HepG2 (cell line): ENCODE results near the gene FKBP8. TPM values are rescaled to one million over a fixed set of nuclear protein-coding genes. Genes with fewer than 3 reads are reported as not detected.

Experiments
- ATAC-seq: fragments of 200-7000 bp; cut with Tn5 transposase; 3 replicates; pipeline ENCODE4 v1.9.1; 2020; ENCODE audit warnings: mild to moderate bottlenecking, moderate library complexity
- Bru-seq: library from RNA; stranded (reverse); fragments of 400-500 nt; gene quantifications from one replicate; lab custom pipeline; 2021; lab: Mats Ljungman, UMichigan
- BruChase-seq, 2 experiments: library from RNA; stranded (reverse); fragments of 400-500 nt; gene quantifications; one replicate each; lab custom pipeline; 2021; lab: Mats Ljungman, UMichigan
- BruUV-seq: library from RNA; stranded (reverse); fragments of 400-500 nt; replicated peaks from 2 replicates; lab custom pipeline; 2021; lab: Mats Ljungman, UMichigan
- CTCF ChIA-PET: fragments of 300-600 bp; formaldehyde crosslinking; extraction: SDS; loops from one replicate; lab custom pipeline; 2021; ENCODE audit warnings: low total read pairs, inconsistent platforms, low intra/inter-chr PET ratio; lab: Yijun Ruan, JAX
- POLR2A ChIA-PET: fragments of 350-600 bp; sonication (Branson Sonifier 250); formaldehyde crosslinking; loops from one replicate; lab custom pipeline; 2020; ENCODE audit warnings: antibody characterized with exemption, inconsistent platforms; lab: Yijun Ruan, JAX
- DNase-seq: peaks from one replicate; pipeline ENCODE4 v3.0.0-alpha.2; 2015; ENCODE audit warnings: low spot score
- FAIRE-seq: peaks from 3 replicates; lab custom pipeline; 2011; peaks lifted over from hg19 to GRCh38; lab: Jason Lieb, UNC
- H2AFZ ChIP-seq: one replicate; pipeline ENCODE4 v1.6.1; 2011; ENCODE audit warnings: low read length, inconsistent platforms
- H3K27ac ChIP-seq: fragments of 300-600 bp; 3 replicates; pipeline ENCODE4 v1.8.0; 2011; ENCODE audit warnings: mixed run types, mild to moderate bottlenecking, mixed read lengths, low read length, inconsistent platforms; ENCODE audit not compliant: insufficient read depth; ENCODE audit errors: extremely low read length
- H3K27me3 ChIP-seq, 2 experiments: fragments of 200-600 bp in 1 of 2; 2 replicates in 1 of 2; 3 replicates in 1 of 2; pipeline versions ENCODE4 v1.6.0 to v1.8.0; 2011; ENCODE audit warnings: low read length in 2 of 2, mild to moderate bottlenecking in 2 of 2, moderate library complexity in 2 of 2, inconsistent platforms in 1 of 2; ENCODE audit not compliant: insufficient read depth in 2 of 2, control insufficient read depth in 1 of 2
- H3K36me3 ChIP-seq, 2 experiments: fragments of 200-600 bp in 1 of 2; replicated peaks in 1 of 2; 2 replicates in 1 of 2; 3 replicates in 1 of 2; pipeline versions ENCODE4 v1.5.1 to v1.8.0; 2011; ENCODE audit warnings: low read length in 2 of 2, inconsistent platforms in 1 of 2; ENCODE audit not compliant: insufficient read depth in 2 of 2, control insufficient read depth in 1 of 2
- H3K4me1 ChIP-seq: 2 replicates; pipeline ENCODE4 v1.5.1; 2012; ENCODE audit warnings: low read length, inconsistent platforms; ENCODE audit not compliant: insufficient read depth
- H3K4me2 ChIP-seq: 2 replicates; pipeline ENCODE4 v1.6.0; 2011; ENCODE audit warnings: low read depth, low read length, inconsistent platforms
- H3K4me3 ChIP-seq, 3 experiments: fragments of 200-600 bp in 1 of 3; sonication (generic), shearing (Covaris generic) in 1 of 3; replicated peaks in 1 of 3; 2 replicates each; pipeline ENCODE4 v1.5.1; 2011 to 2016; ENCODE audit warnings: low read length in 3 of 3, inconsistent platforms in 2 of 3, low read depth in 2 of 3, mild to moderate bottlenecking in 2 of 3, control low read depth in 1 of 3, mixed read lengths in 1 of 3; ENCODE audit not compliant: insufficient read depth in 1 of 3
- H3K79me2 ChIP-seq: one replicate; pipeline ENCODE4 v1.6.1; 2011; ENCODE audit warnings: low read length, inconsistent platforms; ENCODE audit not compliant: insufficient read depth
- H3K9ac ChIP-seq: 2 replicates; pipeline ENCODE4 v1.6.0; 2011; ENCODE audit warnings: mild to moderate bottlenecking, low read depth, low read length, inconsistent platforms; ENCODE audit not compliant: insufficient read depth
- H3K9me3 ChIP-seq: 2 replicates; pipeline ENCODE4 v1.5.1; 2012; ENCODE audit warnings: mild to moderate bottlenecking, low read length
- H4K20me1 ChIP-seq: 2 replicates; pipeline ENCODE4 v1.6.0; 2011; ENCODE audit warnings: inconsistent platforms, mild to moderate bottlenecking, low read length, moderate library complexity; ENCODE audit not compliant: insufficient read depth
- GPN1 ChIP-seq: sonication (generic); formaldehyde crosslinking; IDR thresholded peaks from 2 replicates; pipeline ENCODE4 v1.5.1; 2020; ENCODE audit warnings: missing genetic modification reagents, borderline replicate concordance
- PCBP2 ChIP-seq: fragments of 200-400 bp; formaldehyde crosslinking; optimal IDR thresholded peaks from 2 replicates; pipeline ENCODE3; 2018; ENCODE audit warnings: low read length, low read depth; ENCODE audit not compliant: poor library complexity, severe bottlenecking
- RBFOX2 ChIP-seq: fragments of 200-400 bp; formaldehyde crosslinking; IDR thresholded peaks from 2 replicates; pipeline ENCODE4 v1.6.1; 2017; ENCODE audit warnings: low read depth, mild to moderate bottlenecking, low read length
- SP4 ChIP-seq: sonication (generic); formaldehyde crosslinking; IDR thresholded peaks from 2 replicates; pipeline ENCODE4 v1.8.1; 2023; ENCODE audit warnings: mild to moderate bottlenecking, missing genetic modification reagents
- SPEN ChIP-seq: sonication (generic); formaldehyde crosslinking; IDR thresholded peaks from 2 replicates; pipeline ENCODE4 v1.5.1; 2020; ENCODE audit warnings: low read depth, mild to moderate bottlenecking, missing genetic modification reagents
- WGBS: methylation state at CpG from one replicate; pipeline ENCODE4 v1.1.6; 2017; ENCODE audit warnings: low lambda C conversion rate; 5-methylcytosine and 5-hydroxymethylcytosine counted together
- in situ Hi-C: cut with HindIII; loops from 2 replicates; pipeline ENCODE4 v1.10.0; 2017; ENCODE audit warnings: low pct_unique_long_range_greater_than_20kb; ENCODE audit not compliant: extremely low pct_ligation_motif_present
- intact Hi-C: fragments of 100-400 bp; cut with micrococcal nuclease; formaldehyde crosslinking; loops from one replicate; pipeline ENCODE4 v1.10.0; 2022; ENCODE audit not compliant: unreplicated experiment
- long read RNA-seq, 2 experiments: library from RNA in 1 of 2; library from polyadenylated mRNA in 1 of 2; stranded (forward) in 1 of 2; unstranded in 1 of 2; transcript quantifications; one replicate each; pipeline ENCODE4 v2.0.0, GENCODE V29; 2019 to 2022
- polyA minus RNA-seq, 3 experiments: library from RNA; depleted of rRNA, polyadenylated mRNA; stranded (reverse); fragments of >200 nt; gene quantifications; 2 replicates each; pipeline ENCODE4 v1.2.3, GENCODE V29; 2011; ENCODE audit warnings: low replicate concordance in 1 of 3
- polyA plus RNA-seq, 8 experiments: library from polyadenylated mRNA; depleted of rRNA in 3 of 8; stranded (reverse) in 7 of 8; unstranded in 1 of 8; fragments of >200 nt; fragmentation: Illumina TruSeq in 4 of 8; extraction: Trizol in 4 of 8; gene quantifications; 2 replicates each; pipeline versions ENCODE4 v1.2.1 to v1.2.3, GENCODE V29; 2011 to 2016; ENCODE audit warnings: low read depth in 4 of 8, missing spikeins in 1 of 8, mixed read lengths in 1 of 8; ENCODE audit not compliant: insufficient read depth in 1 of 8
- total RNA-seq, 5 experiments: library from RNA; depleted of rRNA; stranded (reverse); fragments of >200 nt; fragmentation: Illumina TruSeq; extraction: Trizol; gene quantifications; 2 replicates each; pipeline ENCODE4 v1.2.3, GENCODE V29; 2016; ENCODE audit warnings: low read depth in 1 of 5
- TF ChIP-seq, protein P1 (sequence below): IDR thresholded peaks from 2 replicates; pipeline ENCODE4 v1.6.1; 2016; ENCODE audit warnings: low read depth, borderline replicate concordance
- TF ChIP-seq, protein P2 (sequence below): IDR thresholded peaks from 2 replicates; pipeline ENCODE4 v1.6.1; 2012; ENCODE audit warnings: low read length, improper control_type of control experiment
- TF ChIP-seq, protein P3 (sequence below): IDR thresholded peaks from 2 replicates; pipeline ENCODE4 v1.6.1; 2012; ENCODE audit warnings: inconsistent platforms
- TF ChIP-seq, protein P4 (sequence below): sonication (generic); formaldehyde crosslinking; IDR thresholded peaks from 2 replicates; pipeline ENCODE4 v1.4.0; 2020; ENCODE audit warnings: mild to moderate bottlenecking, missing genetic modification reagents
- TF ChIP-seq, protein P5 (sequence below): sonication (generic); formaldehyde crosslinking; conservative IDR thresholded peaks from 2 replicates; pipeline ENCODE4 v1.8.1; 2023; ENCODE audit warnings: missing genetic modification reagents

The FKBP8 gene
- total RNA-seq (2016; rRNA removed; fragmentation: Illumina TruSeq; extraction: Trizol) = 75.1 and 81.7 TPM in 2 replicates
- 75.9 and 83.0 TPM in 2 replicates for total RNA-seq (2016; cell fraction: cytosol; rRNA removed; fragmentation: Illumina TruSeq; extraction: Trizol; ENCODE audit: low read depth)
- total RNA-seq (2016; cell fraction: insoluble cytoplasmic fraction; rRNA removed; fragmentation: Illumina TruSeq; extraction: Trizol) = 78.1 and 87.6 TPM in 2 replicates
- 92.2 and 111 TPM in 2 replicates for total RNA-seq (2016; cell fraction: membrane; rRNA removed; fragmentation: Illumina TruSeq; extraction: Trizol)
- total RNA-seq (2016; cell fraction: nucleus; rRNA removed; fragmentation: Illumina TruSeq; extraction: Trizol) = 32.7 and 42.9 TPM in 2 replicates
- 93.9 and 135 TPM in 2 replicates for polyA plus RNA-seq (2011; rRNA removed)
- 101 and 179 TPM in 2 replicates for polyA plus RNA-seq (2011; cell fraction: cytosol; rRNA removed)
- polyA plus RNA-seq (2011; cell fraction: nucleus; rRNA removed) = 159 and 173 TPM in 2 replicates
- 93.8 and 130 TPM in 2 replicates for polyA plus RNA-seq (2012)
- 84.6 and 95.1 TPM in 2 replicates for polyA plus RNA-seq (2016; cell fraction: cytosol; fragmentation: Illumina TruSeq; extraction: Trizol; ENCODE audit: low read depth)
- 107 and 111 TPM in 2 replicates for polyA plus RNA-seq (2016; cell fraction: insoluble cytoplasmic fraction; fragmentation: Illumina TruSeq; extraction: Trizol; ENCODE audit: low read depth)
- polyA plus RNA-seq (2016; cell fraction: membrane; fragmentation: Illumina TruSeq; extraction: Trizol; ENCODE audit: low read depth) = 117 and 126 TPM in 2 replicates
- polyA plus RNA-seq (2016; cell fraction: nucleus; fragmentation: Illumina TruSeq; extraction: Trizol; ENCODE audit: insufficient read depth, low read depth) = 80.5 and 87.9 TPM in 2 replicates
- polyA minus RNA-seq (2011; rRNA and poly(A)+ RNA removed; ENCODE audit: low replicate concordance) = 96.9 and 151 TPM in 2 replicates
- 63.3 and 77.3 TPM in 2 replicates for polyA minus RNA-seq (2011; cell fraction: cytosol; rRNA and poly(A)+ RNA removed)
- polyA minus RNA-seq (2011; cell fraction: nucleus; rRNA and poly(A)+ RNA removed) = 16.6 and 20.1 TPM in 2 replicates
- Bru-seq, nascent RNA = percentile 54 among the genes with signal in this experiment
- BruChase-seq, experiment 1, labeled RNA remaining after a 6-hour chase = percentile 72 among the genes with signal in this experiment
- BruChase-seq, experiment 2, labeled RNA remaining after a 2-hour chase = percentile 61 among the genes with signal in this experiment
- long read RNA-seq, experiment 1, transcript FKBP8-213 (9 exons, 1,849 nt) = major isoform, 8 of 19 reads
- long read RNA-seq, experiment 1, partial matches to known transcripts = 4 of 19 reads
- long read RNA-seq, experiment 1, other reads (novel, unspliced or antisense) = 4 of 19 reads
- long read RNA-seq, experiment 2, transcript FKBP8-209 (9 exons, 1,781 nt) = major isoform, 161 of 476 reads
- long read RNA-seq, experiment 2, partial matches to known transcripts = 178 of 476 reads
- long read RNA-seq, experiment 2, other reads (novel, unspliced or antisense) = 134 of 476 reads

DNA sequence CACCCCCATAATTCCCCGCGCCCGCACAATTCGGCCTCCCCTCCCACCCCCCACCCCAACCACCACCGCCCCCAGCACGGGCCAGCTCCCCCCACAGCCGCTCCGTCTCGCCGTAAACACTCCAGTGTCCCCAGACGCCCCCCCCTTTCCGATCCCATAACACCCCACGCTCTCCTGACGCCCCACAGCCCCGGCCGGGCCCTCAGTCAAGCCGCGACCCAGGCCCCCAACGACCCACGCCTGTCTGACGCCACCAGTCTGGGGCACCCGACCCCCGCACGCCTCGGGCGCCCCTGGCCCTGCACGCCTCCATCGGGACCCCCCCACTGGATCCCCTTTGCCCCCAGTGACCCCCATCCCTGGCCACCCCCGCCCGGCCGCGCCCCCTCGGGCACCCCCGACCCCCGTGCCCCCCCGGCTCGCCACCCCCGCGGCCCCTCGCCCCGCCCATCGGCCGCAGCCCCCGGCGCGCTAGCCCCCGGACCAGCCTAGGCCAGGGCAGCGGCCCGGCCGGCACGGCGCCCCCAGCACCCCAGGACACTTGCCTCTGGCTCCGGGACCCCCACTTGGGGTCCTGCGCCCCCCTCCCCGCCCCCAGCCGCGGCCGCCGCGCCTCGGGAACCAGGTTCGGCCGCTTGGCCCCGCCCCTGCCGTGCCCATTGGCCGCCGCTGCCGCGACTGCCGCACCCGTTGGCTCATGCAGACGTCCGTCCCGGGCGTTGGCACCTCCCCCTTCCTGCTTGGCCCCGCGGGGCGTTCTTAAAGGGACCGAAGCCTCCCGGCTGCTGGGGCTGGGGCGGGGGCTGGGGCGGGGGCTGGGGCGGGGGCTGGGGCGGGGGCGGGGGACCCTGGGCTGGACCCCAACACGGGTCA is at the start of gene FKBP8:
Gene FKBP8 (minus strand): TSS at position 633 of the 873 bp plus-strand sequence. CDS start 1,603 bp downstream, outside the sequence.
- no peak for FAIRE-seq
- in situ Hi-C loops = no loop called here
- peaks cover 9% of the 10 kb centered on the region for H3K79me2 ChIP-seq
- peak; percentile 67 for DNase-seq
- intact Hi-C loops = loop anchor here (2.0 kb wide), 1 partner anchor 14 kb away; the partner anchor contains the start of gene KXD1
- WGBS = 1% methylated on average over 25 of the region's 86 CpGs
- H3K4me3 ChIP-seq = peak within 1 kb of the TSS; percentile 65 to 90 (median 81)
- no TSS peak for BruUV-seq
- H2AFZ ChIP-seq = no peak within 1 kb of the TSS
- peak within 1 kb of the TSS; percentile 74 for H3K9ac ChIP-seq
- H3K4me2 ChIP-seq = peak within 1 kb of the TSS; percentile 97
- POLR2A ChIA-PET = interaction anchor here (0.7 to 2.2 kb wide), 5 partner anchors 14 to 59 kb away, joined by 3 to 13 read pairs (median 4); partner anchors contain the start of genes KXD1 and REX1BD
- no peak within 1 kb of the TSS for H3K27ac ChIP-seq
- no peaks in the 10 kb centered on the region; a peak in 1 of 5 replicates for H3K27me3 ChIP-seq
- peaks cover 5 to 16% of the 10 kb centered on the region in 2 experiments for H3K36me3 ChIP-seq
- H3K4me1 ChIP-seq = peaks cover 37% of the 10 kb centered on the region
- CTCF ChIA-PET = no interaction called here
- ATAC-seq = peak; percentile 97
- H4K20me1 ChIP-seq = no peaks in the 10 kb centered on the region
- H3K9me3 ChIP-seq = no peaks in the 10 kb centered on the region
- TF ChIP-seq, protein P1, sequence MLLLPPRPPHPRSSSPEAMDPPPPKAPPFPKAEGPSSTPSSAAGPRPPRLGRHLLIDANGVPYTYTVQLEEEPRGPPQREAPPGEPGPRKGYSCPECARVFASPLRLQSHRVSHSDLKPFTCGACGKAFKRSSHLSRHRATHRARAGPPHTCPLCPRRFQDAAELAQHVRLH = no peak
- TF ChIP-seq, protein P2, sequence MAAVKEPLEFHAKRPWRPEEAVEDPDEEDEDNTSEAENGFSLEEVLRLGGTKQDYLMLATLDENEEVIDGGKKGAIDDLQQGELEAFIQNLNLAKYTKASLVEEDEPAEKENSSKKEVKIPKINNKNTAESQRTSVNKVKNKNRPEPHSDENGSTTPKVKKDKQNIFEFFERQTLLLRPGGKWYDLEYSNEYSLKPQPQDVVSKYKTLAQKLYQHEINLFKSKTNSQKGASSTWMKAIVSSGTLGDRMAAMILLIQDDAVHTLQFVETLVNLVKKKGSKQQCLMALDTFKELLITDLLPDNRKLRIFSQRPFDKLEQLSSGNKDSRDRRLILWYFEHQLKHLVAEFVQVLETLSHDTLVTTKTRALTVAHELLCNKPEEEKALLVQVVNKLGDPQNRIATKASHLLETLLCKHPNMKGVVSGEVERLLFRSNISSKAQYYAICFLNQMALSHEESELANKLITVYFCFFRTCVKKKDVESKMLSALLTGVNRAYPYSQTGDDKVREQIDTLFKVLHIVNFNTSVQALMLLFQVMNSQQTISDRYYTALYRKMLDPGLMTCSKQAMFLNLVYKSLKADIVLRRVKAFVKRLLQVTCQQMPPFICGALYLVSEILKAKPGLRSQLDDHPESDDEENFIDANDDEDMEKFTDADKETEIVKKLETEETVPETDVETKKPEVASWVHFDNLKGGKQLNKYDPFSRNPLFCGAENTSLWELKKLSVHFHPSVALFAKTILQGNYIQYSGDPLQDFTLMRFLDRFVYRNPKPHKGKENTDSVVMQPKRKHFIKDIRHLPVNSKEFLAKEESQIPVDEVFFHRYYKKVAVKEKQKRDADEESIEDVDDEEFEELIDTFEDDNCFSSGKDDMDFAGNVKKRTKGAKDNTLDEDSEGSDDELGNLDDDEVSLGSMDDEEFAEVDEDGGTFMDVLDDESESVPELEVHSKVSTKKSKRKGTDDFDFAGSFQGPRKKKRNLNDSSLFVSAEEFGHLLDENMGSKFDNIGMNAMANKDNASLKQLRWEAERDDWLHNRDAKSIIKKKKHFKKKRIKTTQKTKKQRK = no peak
- TF ChIP-seq RBFOX2 = peak; percentile 40
- peak; percentile 81 for TF ChIP-seq SP4 (CRISPR knock-in tag)
- TF ChIP-seq PCBP2 = no peak
- no peak for TF ChIP-seq SPEN
- TF ChIP-seq, protein P3, sequence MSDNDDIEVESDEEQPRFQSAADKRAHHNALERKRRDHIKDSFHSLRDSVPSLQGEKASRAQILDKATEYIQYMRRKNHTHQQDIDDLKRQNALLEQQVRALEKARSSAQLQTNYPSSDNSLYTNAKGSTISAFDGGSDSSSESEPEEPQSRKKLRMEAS = 0 out of 2 replicates have a peak, but pooled peaks have one; percentile 13
- no peak for TF ChIP-seq GPN1 (CRISPR knock-in tag)
- TF ChIP-seq, protein P4, sequence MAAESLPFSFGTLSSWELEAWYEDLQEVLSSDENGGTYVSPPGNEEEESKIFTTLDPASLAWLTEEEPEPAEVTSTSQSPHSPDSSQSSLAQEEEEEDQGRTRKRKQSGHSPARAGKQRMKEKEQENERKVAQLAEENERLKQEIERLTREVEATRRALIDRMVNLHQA (CRISPR knock-in tag) = no peak
- TF ChIP-seq, protein P5, sequence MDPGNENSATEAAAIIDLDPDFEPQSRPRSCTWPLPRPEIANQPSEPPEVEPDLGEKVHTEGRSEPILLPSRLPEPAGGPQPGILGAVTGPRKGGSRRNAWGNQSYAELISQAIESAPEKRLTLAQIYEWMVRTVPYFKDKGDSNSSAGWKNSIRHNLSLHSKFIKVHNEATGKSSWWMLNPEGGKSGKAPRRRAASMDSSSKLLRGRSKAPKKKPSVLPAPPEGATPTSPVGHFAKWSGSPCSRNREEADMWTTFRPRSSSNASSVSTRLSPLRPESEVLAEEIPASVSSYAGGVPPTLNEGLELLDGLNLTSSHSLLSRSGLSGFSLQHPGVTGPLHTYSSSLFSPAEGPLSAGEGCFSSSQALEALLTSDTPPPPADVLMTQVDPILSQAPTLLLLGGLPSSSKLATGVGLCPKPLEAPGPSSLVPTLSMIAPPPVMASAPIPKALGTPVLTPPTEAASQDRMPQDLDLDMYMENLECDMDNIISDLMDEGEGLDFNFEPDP = no peak
